Measurements from ENCODE around the gene SASH1. TPM values are rescaled to one million over a fixed set of nuclear protein-coding genes. Genes with fewer than 3 reads are reported as not detected.

Gene SASH1
- total RNA-seq, 1 donor: 39.7 TPM

- TF ChIP-seq CTCF (IDR thresholded peaks at IDR 0.05; ENCODE audit: insufficient read depth, low read depth, low read length): no peak
- DNase-seq (ENCODE audit: low read depth): no peak
- H3K4me3 ChIP-seq (ENCODE audit: low read depth, low read length): no peak overlapping the region
These were observed 82.8 kb downstream of the SASH1 start for GRCh38 chr6:148425443-148425842.

GRCh38 chr6:148426317-148426977 lies 83.8 kb downstream of the SASH1 start:
- TF ChIP-seq CTCF (IDR thresholded peaks at IDR 0.05; ENCODE audit: insufficient read depth, low read depth, low read length): no peak
- DNase-seq (ENCODE audit: low read depth): no peak
- no peak overlapping the region for H3K4me3 ChIP-seq (ENCODE audit: low read depth, low read length)

GRCh38 chr6:148427333-148427732 lies 84.7 kb downstream of the SASH1 start:
- no peak overlapping the region for H3K4me3 ChIP-seq (ENCODE audit: low read depth, low read length)
- TF ChIP-seq CTCF (IDR thresholded peaks at IDR 0.05; ENCODE audit: insufficient read depth, low read depth, low read length): no peak
- no peak for DNase-seq (ENCODE audit: low read depth)

- TF ChIP-seq CTCF (IDR thresholded peaks at IDR 0.05; ENCODE audit: insufficient read depth, low read depth, low read length): no peak
- DNase-seq (ENCODE audit: low read depth): no peak
- no peak overlapping the region for H3K4me3 ChIP-seq (ENCODE audit: low read depth, low read length)
These were observed 86.8 kb downstream of the SASH1 start for GRCh38 chr6:148429423-148429822.

- TF ChIP-seq CTCF (IDR thresholded peaks at IDR 0.05; ENCODE audit: insufficient read depth, low read depth, low read length): no peak
- no peak for DNase-seq (ENCODE audit: low read depth)
- H3K4me3 ChIP-seq (ENCODE audit: low read depth, low read length): no peak overlapping the region
These were observed 88.3 kb downstream of the SASH1 start for GRCh38 chr6:148430897-148431296.

GRCh38 chr6:148431413-148431812 lies 88.8 kb downstream of the SASH1 start:
- no peak for TF ChIP-seq CTCF (IDR thresholded peaks at IDR 0.05; ENCODE audit: insufficient read depth, low read depth, low read length)
- H3K4me3 ChIP-seq (ENCODE audit: low read depth, low read length): no peak overlapping the region
- no peak for DNase-seq (ENCODE audit: low read depth)

GRCh38 chr6:148431840-148432239 lies 89.2 kb downstream of the SASH1 start:
- no peak overlapping the region for H3K4me3 ChIP-seq (ENCODE audit: low read depth, low read length)
- DNase-seq (ENCODE audit: low read depth): no peak
- TF ChIP-seq CTCF (IDR thresholded peaks at IDR 0.05; ENCODE audit: insufficient read depth, low read depth, low read length): no peak
